ENCODE data around the gene PTPRM. TPM values are rescaled to one million over a fixed set of nuclear protein-coding genes. Genes with fewer than 3 reads are reported as not detected.

The PTPRM gene
- total RNA-seq, 1 donor from 2014 or later = 4.5 TPM

GRCh38 chr18:7575465-7576028, 8.4 kb downstream of the PTPRM start:
- Mint-ChIP-seq H3K4me1 (ENCODE audit: low read depth) (peaks cover 7% of the 10 kb centered on the region), H3K9me3 (no peaks in the 10 kb centered on the region), H3K4me3 (ENCODE audit: low read depth) (no peak overlapping the region), H3K27me3 (ENCODE audit: low read depth) (peaks cover 13% of the 10 kb centered on the region), H3K36me3 (ENCODE audit: low read depth) (no peaks in the 10 kb centered on the region), H3K27ac (no peak overlapping the region)
- DNase-seq (ENCODE audit: low spot score) = no peak
- intact Hi-C loops (cut with micrococcal nuclease) = no loop called here

GRCh38 chr18:7576077-7576476, 9.0 kb downstream of the PTPRM start:
- Mint-ChIP-seq H3K27me3 (ENCODE audit: low read depth) (peaks cover 9% of the 10 kb centered on the region), H3K27ac (no peak overlapping the region), H3K9me3 (no peaks in the 10 kb centered on the region), H3K4me3 (ENCODE audit: low read depth) (no peak overlapping the region), H3K4me1 (ENCODE audit: low read depth) (peaks cover 7% of the 10 kb centered on the region), H3K36me3 (ENCODE audit: low read depth) (no peaks in the 10 kb centered on the region)
- intact Hi-C loops (cut with micrococcal nuclease) = no loop called here
- no peak for DNase-seq (ENCODE audit: low spot score)

GRCh38 chr18:7576685-7577084, 9.6 kb downstream of the PTPRM start:
- Mint-ChIP-seq H3K36me3 (ENCODE audit: low read depth) (no peaks in the 10 kb centered on the region), H3K9me3 (no peaks in the 10 kb centered on the region), H3K4me1 (ENCODE audit: low read depth) (peaks cover 7% of the 10 kb centered on the region), H3K4me3 (ENCODE audit: low read depth) (no peak overlapping the region), H3K27me3 (ENCODE audit: low read depth) (peaks cover 4% of the 10 kb centered on the region), H3K27ac (no peak overlapping the region)
- no peak for DNase-seq (ENCODE audit: low spot score)
- intact Hi-C loops (cut with micrococcal nuclease) = no loop called here

GRCh38 chr18:7577706-7578105, 10.6 kb downstream of the PTPRM start:
- Mint-ChIP-seq H3K9me3 (no peaks in the 10 kb centered on the region), H3K4me1 (ENCODE audit: low read depth) (peaks cover 5% of the 10 kb centered on the region), H3K27ac (no peak overlapping the region), H3K36me3 (ENCODE audit: low read depth) (no peaks in the 10 kb centered on the region), H3K27me3 (ENCODE audit: low read depth) (peaks cover 4% of the 10 kb centered on the region), H3K4me3 (ENCODE audit: low read depth) (no peak overlapping the region)
- DNase-seq (ENCODE audit: low spot score) = no peak
- intact Hi-C loops (cut with micrococcal nuclease) = no loop called here

- no peaks in the 10 kb centered on the region for H3K36me3 Mint-ChIP-seq (ENCODE audit: low read depth)
- DNase-seq (ENCODE audit: low spot score) = no peak
- no peak overlapping the region for H3K4me3 Mint-ChIP-seq (ENCODE audit: low read depth)
- H3K27ac Mint-ChIP-seq = no peak overlapping the region
- intact Hi-C loops (cut with micrococcal nuclease) = no loop called here
- H3K27me3 Mint-ChIP-seq (ENCODE audit: low read depth) = no peaks in the 10 kb centered on the region
- H3K9me3 Mint-ChIP-seq = no peaks in the 10 kb centered on the region
- no peaks in the 10 kb centered on the region for H3K4me1 Mint-ChIP-seq (ENCODE audit: low read depth)
Measured at GRCh38 chr18:7579176-7579917, 12.2 kb downstream of the PTPRM start.

GRCh38 chr18:7579918-7580542, 12.9 kb downstream of the PTPRM start:
- Mint-ChIP-seq H3K36me3 (ENCODE audit: low read depth) (no peaks in the 10 kb centered on the region), H3K4me3 (ENCODE audit: low read depth) (no peak overlapping the region), H3K4me1 (ENCODE audit: low read depth) (no peaks in the 10 kb centered on the region), H3K27ac (no peak overlapping the region), H3K27me3 (ENCODE audit: low read depth) (no peaks in the 10 kb centered on the region), H3K9me3 (no peaks in the 10 kb centered on the region)
- no peak for DNase-seq (ENCODE audit: low spot score)
- intact Hi-C loops (cut with micrococcal nuclease) = no loop called here

- Mint-ChIP-seq H3K4me3 (ENCODE audit: low read depth) (no peak overlapping the region), H3K4me1 (ENCODE audit: low read depth) (no peaks in the 10 kb centered on the region), H3K27ac (no peak overlapping the region), H3K27me3 (ENCODE audit: low read depth) (no peaks in the 10 kb centered on the region), H3K9me3 (no peaks in the 10 kb centered on the region), H3K36me3 (ENCODE audit: low read depth) (no peaks in the 10 kb centered on the region)
- DNase-seq (ENCODE audit: low spot score) = no peak
- intact Hi-C loops (cut with micrococcal nuclease) = no loop called here
Measured at GRCh38 chr18:7584646-7585275, 17.6 kb downstream of the PTPRM start.

- H3K36me3 Mint-ChIP-seq (ENCODE audit: low read depth) = no peaks in the 10 kb centered on the region
- H3K9me3 Mint-ChIP-seq = no peaks in the 10 kb centered on the region
- intact Hi-C loops (cut with micrococcal nuclease) = no loop called here
- H3K27me3 Mint-ChIP-seq (ENCODE audit: low read depth) = no peaks in the 10 kb centered on the region
- H3K27ac Mint-ChIP-seq = no peak overlapping the region
- H3K4me3 Mint-ChIP-seq (ENCODE audit: low read depth) = no peak overlapping the region
- DNase-seq (ENCODE audit: low spot score) = no peak
- H3K4me1 Mint-ChIP-seq (ENCODE audit: low read depth) = no peaks in the 10 kb centered on the region
Measured at GRCh38 chr18:7585276-7585670, 18.2 kb downstream of the PTPRM start.

GRCh38 chr18:7586379-7586778, 19.3 kb downstream of the PTPRM start:
- Mint-ChIP-seq H3K4me1 (ENCODE audit: low read depth) (no peaks in the 10 kb centered on the region), H3K27ac (no peak overlapping the region), H3K27me3 (ENCODE audit: low read depth) (no peaks in the 10 kb centered on the region), H3K36me3 (ENCODE audit: low read depth) (no peaks in the 10 kb centered on the region), H3K9me3 (no peaks in the 10 kb centered on the region), H3K4me3 (ENCODE audit: low read depth) (no peak overlapping the region)
- intact Hi-C loops (cut with micrococcal nuclease) = no loop called here
- DNase-seq (ENCODE audit: low spot score) = no peak

GRCh38 chr18:7590826-7591560, 23.9 kb downstream of the PTPRM start:
- Mint-ChIP-seq H3K36me3 (ENCODE audit: low read depth) (no peaks in the 10 kb centered on the region), H3K9me3 (no peaks in the 10 kb centered on the region), H3K4me1 (ENCODE audit: low read depth) (no peaks in the 10 kb centered on the region), H3K4me3 (ENCODE audit: low read depth) (no peak overlapping the region), H3K27ac (no peak overlapping the region), H3K27me3 (ENCODE audit: low read depth) (no peaks in the 10 kb centered on the region)
- DNase-seq (ENCODE audit: low spot score) = no peak
- intact Hi-C loops (cut with micrococcal nuclease) = no loop called here

GRCh38 chr18:7592305-7593071, 25.4 kb downstream of the PTPRM start:
- no peak overlapping the region for H3K4me3 Mint-ChIP-seq (ENCODE audit: low read depth)
- intact Hi-C loops (cut with micrococcal nuclease) = no loop called here
- no peak overlapping the region for H3K27ac Mint-ChIP-seq
- no peaks in the 10 kb centered on the region for H3K9me3 Mint-ChIP-seq
- H3K27me3 Mint-ChIP-seq (ENCODE audit: low read depth) = no peaks in the 10 kb centered on the region
- no peak for DNase-seq (ENCODE audit: low spot score)
- no peaks in the 10 kb centered on the region for H3K4me1 Mint-ChIP-seq (ENCODE audit: low read depth)
- H3K36me3 Mint-ChIP-seq (ENCODE audit: low read depth) = no peaks in the 10 kb centered on the region

- Mint-ChIP-seq H3K4me3 (ENCODE audit: low read depth) (no peak overlapping the region), H3K27me3 (ENCODE audit: low read depth) (no peaks in the 10 kb centered on the region), H3K27ac (no peak overlapping the region), H3K36me3 (ENCODE audit: low read depth) (no peaks in the 10 kb centered on the region), H3K9me3 (no peaks in the 10 kb centered on the region), H3K4me1 (ENCODE audit: low read depth) (no peaks in the 10 kb centered on the region)
- intact Hi-C loops (cut with micrococcal nuclease) = no loop called here
- no peak for DNase-seq (ENCODE audit: low spot score)
Measured at GRCh38 chr18:7593218-7593819, 26.2 kb downstream of the PTPRM start.

Measured in activated T-helper 2 cell treated with anti-CD3 and anti-CD28 coated beads, Interferon-gamma antibody, Interleukin-2, Interleukin-4, amounts not matched to agents 10 μg/mL and 5 μg/mL and 100 μg/mL, durations not matched to agents 14 hours and 24 hours and 36 hours (primary cell).